DND-41 (cell line): ENCODE measurements around the gene OSBPL9.

ENCODE experiments used
- CTCF ChIP-seq: IDR thresholded peaks from 2 replicates; pipeline ENCODE4 v1.5.1; 2012; ENCODE audit warnings: borderline replicate concordance, low read length, moderate library complexity, mild to moderate bottlenecking; ENCODE audit not compliant: poor library complexity, severe bottlenecking; ENCODE audit errors: extremely low read depth
- EZH2 ChIP-seq: IDR thresholded peaks from 3 replicates; pipeline ENCODE4 v1.6.1; 2012; ENCODE audit warnings: borderline replicate concordance, low read depth, mild to moderate bottlenecking, moderate library complexity, low read length, inconsistent platforms; ENCODE audit not compliant: severe bottlenecking

GRCh38 chr1:51650198-51650597 is 33.3 kb downstream of the OSBPL9 start:
- TF ChIP-seq EZH2 (no peak), CTCF (no peak)
